ENCODE measurements around the gene DBI.

DBI gene

GRCh38 chr2:119385466-119385865 is 18.7 kb downstream of the DBI start:
- Histone ChIP-seq H3K36me3 (replicated peaks; ENCODE audit: insufficient read depth, low read length) (no peaks in the 10 kb centered on the region), H3F3A (ENCODE audit: insufficient read depth, low read length) (no peaks in the 10 kb centered on the region), H3K9me3 (replicated peaks; ENCODE audit: insufficient read depth, low read length) (no peaks in the 10 kb centered on the region), H3K27me3 (replicated peaks; ENCODE audit: insufficient read depth, low read length) (no peaks in the 10 kb centered on the region), H3K27ac (ENCODE audit: low read length) (no peak overlapping the region), H4K20me1 (ENCODE audit: insufficient read depth, low read length) (no peaks in the 10 kb centered on the region), H3K9ac (ENCODE audit: low read length) (no peak overlapping the region), H2AFZ (ENCODE audit: low read length) (no peak overlapping the region), H3K79me2 (ENCODE audit: low read length) (no peaks in the 10 kb centered on the region), H3K9me2 (replicated peaks; ENCODE audit: insufficient read depth, low read length) (no peaks in the 10 kb centered on the region), H3K4me1 (ENCODE audit: low read length) (peaks cover 9% of the 10 kb centered on the region), H3K4me2 (ENCODE audit: low read depth, low read length) (no peak overlapping the region), H3K4me3 (ENCODE audit: low read length) (no peak overlapping the region)
- TF ChIP-seq EZH2 (optimal IDR thresholded peaks at IDR 0.05; ENCODE audit: low read depth, low read length), result no peak
- TF ChIP-seq EZH2phosphoT487 (IDR thresholded peaks at IDR 0.05; ENCODE audit: low read length), result no peak
- no peak for TF ChIP-seq CTCF (IDR thresholded peaks at IDR 0.05; ENCODE audit: low read length)
- DNase-seq, result no peak

GRCh38 chr2:119387381-119388129 is 20.8 kb downstream of the DBI start:
- Histone ChIP-seq H3K27me3 (replicated peaks; ENCODE audit: insufficient read depth, low read length) (no peaks in the 10 kb centered on the region), H3K9ac (ENCODE audit: low read length) (no peak overlapping the region), H3K9me2 (replicated peaks; ENCODE audit: insufficient read depth, low read length) (no peaks in the 10 kb centered on the region), H3F3A (ENCODE audit: insufficient read depth, low read length) (no peaks in the 10 kb centered on the region), H3K27ac (ENCODE audit: low read length) (no peak overlapping the region), H2AFZ (ENCODE audit: low read length) (0 out of 2 replicates have a peak overlapping the region, but pooled peaks have one; percentile 7), H3K79me2 (ENCODE audit: low read length) (no peaks in the 10 kb centered on the region), H3K4me3 (ENCODE audit: low read length) (no peak overlapping the region), H4K20me1 (ENCODE audit: insufficient read depth, low read length) (no peaks in the 10 kb centered on the region), H3K4me2 (ENCODE audit: low read depth, low read length) (peak overlapping the region; percentile 22; the same call in 1 of the 2 replicates), H3K9me3 (replicated peaks; ENCODE audit: insufficient read depth, low read length) (no peaks in the 10 kb centered on the region), H3K4me1 (ENCODE audit: low read length) (peaks cover 9% of the 10 kb centered on the region), H3K36me3 (replicated peaks; ENCODE audit: insufficient read depth, low read length) (no peaks in the 10 kb centered on the region)
- DNase-seq, result peak; percentile 54
- TF ChIP-seq EZH2 (optimal IDR thresholded peaks at IDR 0.05; ENCODE audit: low read depth, low read length) (no peak), CTCF (IDR thresholded peaks at IDR 0.05; ENCODE audit: low read length) (peak; percentile 37)

- H2AFZ ChIP-seq (ENCODE audit: low read length), result peak overlapping the region; percentile 45; the same call in 1 of the 2 replicates
- H3K9me2 ChIP-seq (replicated peaks; ENCODE audit: insufficient read depth, low read length), result no peaks in the 10 kb centered on the region
- H3K9ac ChIP-seq (ENCODE audit: low read length), result no peak overlapping the region
- H3K27me3 ChIP-seq (replicated peaks; ENCODE audit: insufficient read depth, low read length), result no peaks in the 10 kb centered on the region
- H3F3A ChIP-seq (ENCODE audit: insufficient read depth, low read length), result no peaks in the 10 kb centered on the region
- no peaks in the 10 kb centered on the region for H3K36me3 ChIP-seq (replicated peaks; ENCODE audit: insufficient read depth, low read length)
- no peaks in the 10 kb centered on the region for H3K79me2 ChIP-seq (ENCODE audit: low read length)
- H3K4me1 ChIP-seq (ENCODE audit: low read length), result peaks cover 9% of the 10 kb centered on the region
- H4K20me1 ChIP-seq (ENCODE audit: insufficient read depth, low read length), result no peaks in the 10 kb centered on the region
- no peak for TF ChIP-seq EZH2phosphoT487 (IDR thresholded peaks at IDR 0.05; ENCODE audit: low read length)
- TF ChIP-seq EZH2 (optimal IDR thresholded peaks at IDR 0.05; ENCODE audit: low read depth, low read length), result no peak
- no peak for TF ChIP-seq CTCF (IDR thresholded peaks at IDR 0.05; ENCODE audit: low read length)
- no peaks in the 10 kb centered on the region for H3K9me3 ChIP-seq (replicated peaks; ENCODE audit: insufficient read depth, low read length)
- no peak overlapping the region for H3K27ac ChIP-seq (ENCODE audit: low read length)
- H3K4me3 ChIP-seq (ENCODE audit: low read length), result no peak overlapping the region
- no peak for DNase-seq
- H3K4me2 ChIP-seq (ENCODE audit: low read depth, low read length), result no peak overlapping the region
These were observed 23.0 kb downstream of the DBI start for GRCh38 chr2:119389615-119390306.
